G401 (cell line): ENCODE results near the gene IGSF3. TPM values are rescaled to one million over a fixed set of nuclear protein-coding genes. Genes with fewer than 3 reads are reported as not detected.

Source experiments
- total RNA-seq: library from RNA; depleted of rRNA; stranded (reverse); fragments of >200 nt; shearing (Covaris generic); gene quantifications from 2 replicates; pipeline ENCODE4 v1.2.3, GENCODE V29; 2014; rRNA removed

The IGSF3 gene
- total RNA-seq, 1 experiment from 2014 or later, result 7.2 TPM

Other genes starting within 250 kb of the IGSF3 start
- gene CD58, start 96.7 kb downstream of the IGSF3 start, total RNA-seq, result 4.3 and 15.2 TPM in 2 replicates
- gene CD2, start 86.7 kb upstream of the IGSF3 start, total RNA-seq, result not detected in 2 replicates
- gene PTGFRN, start 242.2 kb upstream of the IGSF3 start, total RNA-seq, result 50.5 and 81.0 TPM in 2 replicates